ENCODE data around the gene ZMIZ1.

The ZMIZ1 gene

GRCh38 chr10:79192677-79193003 is 123.9 kb downstream of the ZMIZ1 start:
- DNase-seq, result peak; percentile 31

GRCh38 chr10:79193694-79194382 is 125.1 kb downstream of the ZMIZ1 start:
- DNase-seq, result no peak

- DNase-seq, result peak; percentile 72
Observed at GRCh38 chr10:79195091-79195923, 126.5 kb downstream of the ZMIZ1 start.

GRCh38 chr10:79196470-79197461 is 128.0 kb downstream of the ZMIZ1 start:
- DNase-seq, result no peak

GRCh38 chr10:79197558-79197957 is 128.8 kb downstream of the ZMIZ1 start:
- no peak for DNase-seq

- no peak for DNase-seq
Observed at GRCh38 chr10:79200346-79200745, 131.6 kb downstream of the ZMIZ1 start.

- DNase-seq, result no peak
Observed at GRCh38 chr10:79201706-79202105, 132.9 kb downstream of the ZMIZ1 start.

- no peak for DNase-seq
Observed at GRCh38 chr10:79202188-79203013, 133.6 kb downstream of the ZMIZ1 start.

GRCh38 chr10:79203014-79203644 is 134.4 kb downstream of the ZMIZ1 start:
- DNase-seq, result no peak

- no peak for DNase-seq
Observed at GRCh38 chr10:79203833-79204232, 135.1 kb downstream of the ZMIZ1 start.

- DNase-seq, result no peak
Observed at GRCh38 chr10:79206300-79207095, 137.7 kb downstream of the ZMIZ1 start.

GRCh38 chr10:79207096-79207357 is 138.3 kb downstream of the ZMIZ1 start:
- DNase-seq, result no peak

GRCh38 chr10:79207726-79208125 is 139.0 kb downstream of the ZMIZ1 start:
- DNase-seq, result no peak

- no peak for DNase-seq
Observed at GRCh38 chr10:79208251-79208983, 139.7 kb downstream of the ZMIZ1 start.

- DNase-seq, result no peak
Observed at GRCh38 chr10:79209340-79209739, 140.6 kb downstream of the ZMIZ1 start.

- DNase-seq, result no peak
Observed at GRCh38 chr10:79209831-79210230, 141.1 kb downstream of the ZMIZ1 start.

GRCh38 chr10:79210672-79211071 is 141.9 kb downstream of the ZMIZ1 start:
- DNase-seq, result no peak

GRCh38 chr10:79211616-79212015 is 142.8 kb downstream of the ZMIZ1 start:
- DNase-seq, result no peak

- DNase-seq, result no peak
Observed at GRCh38 chr10:79215531-79215930, 146.8 kb downstream of the ZMIZ1 start.

GRCh38 chr10:79219322-79219957 is 150.7 kb downstream of the ZMIZ1 start:
- DNase-seq, result no peak

Measured in T1000 (cell line).